ENCODE data around the gene PPM1H.

Gene PPM1H

GRCh38 chr12:62774794-62775193, 160.2 kb downstream of the PPM1H start:
- no peak for TF ChIP-seq CTCF (IDR thresholded peaks at IDR 0.05; ENCODE audit: low read length, missing control alignments)
- no peak for DNase-seq (ENCODE audit: low read depth)
- no peak overlapping the region for H3K4me3 ChIP-seq (replicated peaks; ENCODE audit: low read depth, low read length)

- no peak for TF ChIP-seq CTCF (IDR thresholded peaks at IDR 0.05; ENCODE audit: low read length, missing control alignments)
- no peak for DNase-seq (ENCODE audit: low read depth)
- no peak overlapping the region for H3K4me3 ChIP-seq (replicated peaks; ENCODE audit: low read depth, low read length)
These were observed 162.5 kb downstream of the PPM1H start for GRCh38 chr12:62772416-62772955.

GRCh38 chr12:62771828-62772227, 163.1 kb downstream of the PPM1H start:
- H3K4me3 ChIP-seq (replicated peaks; ENCODE audit: low read depth, low read length): no peak overlapping the region
- no peak for TF ChIP-seq CTCF (IDR thresholded peaks at IDR 0.05; ENCODE audit: low read length, missing control alignments)
- no peak for DNase-seq (ENCODE audit: low read depth)

- no peak for DNase-seq (ENCODE audit: low read depth)
- H3K4me3 ChIP-seq (replicated peaks; ENCODE audit: low read depth, low read length): no peak overlapping the region
- no peak for TF ChIP-seq CTCF (IDR thresholded peaks at IDR 0.05; ENCODE audit: low read length, missing control alignments)
These were observed 164.6 kb downstream of the PPM1H start for GRCh38 chr12:62770381-62770780.

GRCh38 chr12:62769076-62769619, 165.8 kb downstream of the PPM1H start:
- no peak overlapping the region for H3K4me3 ChIP-seq (replicated peaks; ENCODE audit: low read depth, low read length)
- no peak for TF ChIP-seq CTCF (IDR thresholded peaks at IDR 0.05; ENCODE audit: low read length, missing control alignments)
- DNase-seq (ENCODE audit: low read depth): no peak

- TF ChIP-seq CTCF (IDR thresholded peaks at IDR 0.05; ENCODE audit: low read length, missing control alignments): no peak
- H3K4me3 ChIP-seq (replicated peaks; ENCODE audit: low read depth, low read length): no peak overlapping the region
- no peak for DNase-seq (ENCODE audit: low read depth)
These were observed 167.0 kb downstream of the PPM1H start for GRCh38 chr12:62767946-62768345.

- no peak overlapping the region for H3K4me3 ChIP-seq (replicated peaks; ENCODE audit: low read depth, low read length)
- peak; percentile 56 for DNase-seq (ENCODE audit: low read depth)
- TF ChIP-seq CTCF (IDR thresholded peaks at IDR 0.05; ENCODE audit: low read length, missing control alignments): no peak
These were observed 167.5 kb downstream of the PPM1H start for GRCh38 chr12:62767496-62767895.

Measured in fibroblast of pulmonary artery (primary cell).